Neuronal stem cell (in vitro differentiated cells): ENCODE results near the gene POMP.

Experiments used
- DNase-seq: peaks from one replicate; pipeline ENCODE4 v3.0.0-alpha.2; 2013; ENCODE audit warnings: low spot score
- H2AFZ ChIP-seq: one replicate; pipeline ENCODE4 v1.6.1; 2013; ENCODE audit warnings: mild to moderate bottlenecking, low read length, inconsistent platforms
- H2AK5ac ChIP-seq: 2 replicates; pipeline ENCODE4 v1.6.1; 2013; ENCODE audit warnings: low read depth, mild to moderate bottlenecking, inconsistent platforms, low read length, moderate library complexity, mixed read lengths
- H2BK120ac ChIP-seq: 2 replicates; pipeline ENCODE4 v1.6.1; 2013; ENCODE audit warnings: low read depth, mild to moderate bottlenecking, inconsistent platforms, low read length, moderate library complexity, mixed read lengths
- H2BK12ac ChIP-seq: one replicate; pipeline ENCODE4 v1.6.1; 2013; ENCODE audit warnings: low read length, inconsistent platforms
- H2BK15ac ChIP-seq: 2 replicates; pipeline ENCODE4 v1.6.1; 2013; ENCODE audit warnings: mild to moderate bottlenecking, low read length, inconsistent platforms, mixed read lengths
- H2BK5ac ChIP-seq: one replicate; pipeline ENCODE4 v1.6.1; 2013; ENCODE audit warnings: inconsistent platforms, mild to moderate bottlenecking, low read length, moderate library complexity
- H3K14ac ChIP-seq: one replicate; pipeline ENCODE4 v1.6.1; 2013; ENCODE audit warnings: low read length, inconsistent platforms
- H3K18ac ChIP-seq: 2 replicates; pipeline ENCODE4 v1.6.1; 2013; ENCODE audit warnings: low read length, inconsistent platforms
- H3K23ac ChIP-seq: 2 replicates; pipeline ENCODE4 v1.6.1; 2013; ENCODE audit warnings: low read depth, mild to moderate bottlenecking, mixed read lengths, low read length, inconsistent platforms; ENCODE audit not compliant: poor library complexity
- H3K27ac ChIP-seq: replicated peaks from 3 replicates; pipeline ENCODE4 v1.5.1; 2013; ENCODE audit warnings: low read length, inconsistent platforms
- H3K27me3 ChIP-seq, 3 experiments: 2 replicates each; pipeline ENCODE4 v1.6.1; 2013; ENCODE audit warnings: low read length in 3 of 3, mild to moderate bottlenecking in 2 of 3, inconsistent platforms in 1 of 3, low read depth in 1 of 3, mixed read lengths in 1 of 3, moderate library complexity in 1 of 3; ENCODE audit not compliant: control insufficient read depth in 3 of 3, insufficient read depth in 3 of 3
- H3K36me3 ChIP-seq, 2 donors: replicated peaks in 1 of 2; 2 replicates each; pipeline ENCODE4 v1.6.1; 2013; ENCODE audit warnings: low read length in 2 of 2; ENCODE audit not compliant: control insufficient read depth in 2 of 2, insufficient read depth in 2 of 2
- H3K4ac ChIP-seq: 2 replicates; pipeline ENCODE4 v1.6.1; 2013; ENCODE audit warnings: inconsistent platforms, mild to moderate bottlenecking, low read length, moderate library complexity
- H3K4me1 ChIP-seq, 2 donors: 1 replicate in 1 of 2; 2 replicates in 1 of 2; pipeline ENCODE4 v1.6.1; 2013; ENCODE audit warnings: low read length in 2 of 2, low read depth in 1 of 2; ENCODE audit not compliant: control insufficient read depth in 2 of 2, insufficient read depth in 1 of 2
- H3K4me2 ChIP-seq: one replicate; pipeline ENCODE4 v1.6.1; 2013; ENCODE audit warnings: mild to moderate bottlenecking, low read length, inconsistent platforms; ENCODE audit not compliant: insufficient read depth, poor library complexity, severe bottlenecking
- H3K4me3 ChIP-seq, 2 donors: 2 replicates each; pipeline ENCODE4 v1.5.1; 2013; ENCODE audit warnings: low read length in 2 of 2, mild to moderate bottlenecking in 2 of 2, inconsistent platforms in 1 of 2, moderate library complexity in 1 of 2
- H3K79me1 ChIP-seq: one replicate; pipeline ENCODE4 v1.6.1; 2013; ENCODE audit warnings: low read depth, mild to moderate bottlenecking, inconsistent platforms, low read length, moderate library complexity
- H3K9ac ChIP-seq: one replicate; pipeline ENCODE4 v1.6.1; 2013; ENCODE audit warnings: mild to moderate bottlenecking, low read depth, low read length, inconsistent platforms; ENCODE audit not compliant: poor library complexity
- H3K9me3 ChIP-seq, 2 donors: replicated peaks in 1 of 2; 2 replicates each; pipeline versions ENCODE3 to v1.6.1; 2013; ENCODE audit warnings: low read length in 2 of 2, mild to moderate bottlenecking in 2 of 2, inconsistent platforms in 1 of 2, low read depth in 1 of 2, mixed read lengths in 1 of 2, moderate library complexity in 1 of 2; ENCODE audit not compliant: control insufficient read depth in 2 of 2, insufficient read depth in 1 of 2
- H4K8ac ChIP-seq: one replicate; pipeline ENCODE4 v1.6.1; 2013; ENCODE audit warnings: low read depth, mild to moderate bottlenecking, inconsistent platforms, low read length, moderate library complexity
- H4K91ac ChIP-seq: one replicate; pipeline ENCODE4 v1.6.1; 2013; ENCODE audit warnings: low read length, low read depth, mild to moderate bottlenecking, inconsistent platforms; ENCODE audit not compliant: poor library complexity
- WGBS, 2 donors: extraction: QIAGEN DNeasy Blood & Tissue Kit; methylation state at CpG; one replicate each; pipeline ENCODE4 v1.1.7; 2013; ENCODE audit warnings: missing lambda C conversion rate in 2 of 2, mixed read lengths in 1 of 2; ENCODE audit not compliant: insufficient read length in 2 of 2, insufficient replicate concordance in 1 of 2; ENCODE audit errors: extremely low coverage in 2 of 2; 5-methylcytosine and 5-hydroxymethylcytosine counted together

The POMP gene

DNA sequence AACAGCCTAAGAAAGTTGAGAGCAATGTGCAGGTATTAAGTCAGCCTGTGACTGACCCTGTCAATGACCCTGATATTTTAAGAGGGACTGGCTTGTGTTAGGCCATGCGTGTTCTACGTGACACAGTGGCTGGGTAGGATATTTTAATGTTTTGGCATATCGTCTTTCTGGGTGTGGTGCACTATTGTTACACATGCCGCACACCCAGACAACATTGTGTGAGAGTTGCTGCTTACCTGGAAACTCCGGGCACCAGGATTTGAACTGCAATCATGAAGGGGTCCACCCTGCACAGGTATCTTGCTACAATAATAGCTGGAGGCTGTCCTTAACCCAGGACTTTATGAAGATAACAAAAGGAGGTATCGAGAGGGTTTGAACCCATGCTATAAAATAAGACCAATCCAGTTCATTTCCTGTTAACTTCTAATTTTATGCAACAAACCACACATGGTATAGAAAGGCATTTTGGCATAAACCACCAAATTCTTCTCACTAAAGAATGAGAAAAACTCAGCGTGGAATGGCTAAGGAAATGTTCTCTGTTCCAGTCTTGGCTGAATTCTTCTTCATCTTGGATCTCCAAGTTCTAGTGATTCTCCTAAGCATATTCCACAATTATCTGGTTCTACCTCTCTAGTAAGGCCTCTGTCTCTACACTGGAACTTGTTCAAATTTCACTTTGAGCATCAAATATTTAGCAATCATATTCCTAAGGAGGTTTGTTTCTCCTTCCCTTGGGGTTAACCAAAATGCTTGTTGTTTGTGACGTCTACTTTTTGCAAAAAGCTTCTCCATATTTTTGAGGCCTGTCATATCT lies 38.7 kb upstream of the POMP start:
- no peak overlapping the region for H4K8ac ChIP-seq
- H3K27ac ChIP-seq, result no peak overlapping the region
- H3K9ac ChIP-seq, result no peak overlapping the region
- no peak overlapping the region for H3K4me3 ChIP-seq
- no peaks in the 10 kb centered on the region for H3K27me3 ChIP-seq
- WGBS, 2 donors, result no CpG with 5 or more reads among the region's 8 CpGs
- no peak overlapping the region for H2AK5ac ChIP-seq
- no peak overlapping the region for H3K23ac ChIP-seq
- H3K4me2 ChIP-seq, result no peak overlapping the region
- no peaks in the 10 kb centered on the region for H3K36me3 ChIP-seq
- H2BK120ac ChIP-seq, result no peak overlapping the region
- no peaks in the 10 kb centered on the region for H3K9me3 ChIP-seq
- no peak overlapping the region for H2BK15ac ChIP-seq
- no peak overlapping the region for H3K18ac ChIP-seq
- no peak overlapping the region for H2BK12ac ChIP-seq
- H2AFZ ChIP-seq, result no peak overlapping the region
- no peak overlapping the region for H3K14ac ChIP-seq
- no peak overlapping the region for H2BK5ac ChIP-seq
- no peak overlapping the region for H3K4ac ChIP-seq
- no peaks in the 10 kb centered on the region for H3K79me1 ChIP-seq
- H3K4me1 ChIP-seq, result peaks cover 0 to 1% of the 10 kb centered on the region in 2 donors
- H4K91ac ChIP-seq, result no peak overlapping the region
- no peak for DNase-seq

DNA sequence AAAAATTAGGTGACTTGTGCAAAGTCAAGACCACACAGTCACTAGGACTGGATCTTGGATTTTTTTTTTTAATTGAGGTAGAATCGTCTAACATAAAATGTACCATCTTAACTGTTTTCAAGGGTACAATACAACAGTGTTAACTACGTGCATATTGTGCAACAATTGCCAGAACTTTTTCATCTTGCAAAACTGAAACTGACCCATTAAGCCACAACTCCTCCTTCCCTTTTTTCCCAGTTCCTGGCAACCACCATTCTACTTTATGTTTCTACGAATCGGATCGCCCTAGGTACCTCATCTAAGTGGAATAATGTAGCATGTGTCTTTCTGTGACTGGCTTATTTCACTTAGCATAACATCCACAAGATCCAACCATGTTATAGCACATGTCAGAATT lies 37.5 kb upstream of the POMP start:
- Histone ChIP-seq H3K4me2 (no peak overlapping the region), H4K91ac (no peak overlapping the region), H3K9me3 (no peaks in the 10 kb centered on the region), H3K27ac (no peak overlapping the region), H3K4ac (no peak overlapping the region), H2BK15ac (no peak overlapping the region), H3K79me1 (no peaks in the 10 kb centered on the region), H3K4me1 (peaks cover 0 to 1% of the 10 kb centered on the region in 2 donors), H3K4me3 (no peak overlapping the region), H3K36me3 (no peaks in the 10 kb centered on the region), H2BK120ac (no peak overlapping the region), H2AFZ (no peak overlapping the region), H2BK5ac (no peak overlapping the region), H3K14ac (no peak overlapping the region), H3K23ac (no peak overlapping the region), H3K27me3 (no peaks in the 10 kb centered on the region), H4K8ac (no peak overlapping the region), H2BK12ac (no peak overlapping the region), H2AK5ac (no peak overlapping the region), H3K9ac (no peak overlapping the region), H3K18ac (no peak overlapping the region)
- no CpG with 5 or more reads among the region's 5 CpGs for WGBS, 2 donors
- no peak for DNase-seq

DNA sequence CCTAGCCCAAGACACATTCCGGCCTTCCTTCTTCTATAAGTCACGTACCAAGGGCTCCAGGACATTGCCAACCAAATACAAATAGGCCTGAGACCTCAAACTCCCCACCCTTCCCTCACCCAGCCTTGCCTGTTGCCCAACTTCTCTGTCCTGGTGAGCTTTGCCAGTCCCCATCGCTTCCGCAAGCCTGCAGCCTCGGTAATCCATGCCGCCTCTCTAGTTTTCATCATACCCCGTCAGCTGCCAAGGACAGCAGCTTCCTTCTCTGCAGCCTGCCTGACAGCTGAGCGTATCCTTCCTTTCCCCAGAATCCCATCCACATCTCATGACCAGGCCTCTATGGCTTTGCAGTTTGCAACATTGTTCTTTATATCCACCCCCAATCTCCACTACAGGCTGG lies 36.6 kb upstream of the POMP start:
- WGBS, 2 donors, result no CpG with 5 or more reads among the region's 8 CpGs
- DNase-seq, result no peak
- Histone ChIP-seq H2BK12ac (no peak overlapping the region), H2BK120ac (no peak overlapping the region), H3K9me3 (no peaks in the 10 kb centered on the region), H3K27ac (no peak overlapping the region), H4K8ac (no peak overlapping the region), H3K4me2 (no peak overlapping the region), H3K23ac (no peak overlapping the region), H2AFZ (no peak overlapping the region), H3K9ac (no peak overlapping the region), H3K18ac (no peak overlapping the region), H3K4ac (no peak overlapping the region), H2BK5ac (no peak overlapping the region), H2AK5ac (no peak overlapping the region), H4K91ac (no peak overlapping the region), H3K4me1 (peaks cover 0 to 1% of the 10 kb centered on the region in 2 donors), H3K27me3 (no peaks in the 10 kb centered on the region), H3K14ac (no peak overlapping the region), H3K4me3 (no peak overlapping the region), H2BK15ac (no peak overlapping the region), H3K79me1 (no peaks in the 10 kb centered on the region), H3K36me3 (no peaks in the 10 kb centered on the region)

DNA sequence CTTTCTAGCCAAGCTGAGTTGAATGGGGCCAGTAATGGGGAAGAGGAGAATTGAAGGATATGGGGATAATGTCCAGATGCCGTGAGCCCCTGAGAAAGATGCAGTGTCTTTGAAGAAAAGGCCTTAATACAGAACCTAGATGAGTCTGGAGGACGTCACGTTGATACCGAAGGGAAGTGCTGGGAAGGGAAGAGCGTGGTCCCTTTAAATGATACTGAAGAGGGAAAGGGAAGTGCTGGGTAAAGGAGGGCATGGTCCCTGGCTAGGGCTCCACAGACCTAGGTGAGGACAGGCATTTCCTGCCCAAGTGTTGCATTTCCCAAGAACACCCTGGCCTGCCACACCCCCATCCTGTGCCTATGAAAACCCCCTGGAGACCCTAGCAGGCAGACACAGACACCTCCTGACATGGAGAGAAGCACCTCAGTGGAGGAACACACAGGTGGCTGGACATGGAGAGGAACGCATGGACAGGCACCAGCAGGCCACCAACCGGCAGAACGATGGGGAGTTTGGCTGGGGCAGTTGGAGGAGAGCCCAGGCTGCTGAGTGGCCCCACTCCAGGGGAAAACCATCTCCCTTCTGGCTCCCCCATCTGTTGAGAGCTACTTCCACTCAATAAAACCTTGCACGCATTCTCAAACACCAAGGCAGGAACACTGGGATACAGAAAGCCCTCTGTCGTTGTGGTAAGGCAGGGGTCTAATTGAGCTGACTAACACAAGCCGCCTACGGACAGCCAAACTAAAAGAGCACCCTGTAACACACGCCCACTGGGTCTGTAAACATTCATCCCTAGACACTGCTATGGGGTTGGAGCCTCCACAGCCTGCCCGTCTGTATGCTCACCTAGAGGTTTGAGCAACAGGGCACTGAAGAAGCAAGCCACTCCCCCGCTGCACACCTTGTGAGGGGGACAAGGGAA lies 34.9 kb upstream of the POMP start:
- Histone ChIP-seq H3K14ac (peak overlapping the region; percentile 71), H2BK120ac (no peak overlapping the region), H3K4me2 (no peak overlapping the region), H3K4ac (no peak overlapping the region), H2BK15ac (peak overlapping the region; percentile 81), H2BK5ac (no peak overlapping the region), H3K36me3 (no peaks in the 10 kb centered on the region), H3K23ac (peak overlapping the region; percentile 80), H3K27ac (no peak overlapping the region), H3K9ac (no peak overlapping the region), H2AK5ac (no peak overlapping the region), H3K27me3 (no peaks in the 10 kb centered on the region), H2BK12ac (no peak overlapping the region), H2AFZ (no peak overlapping the region), H3K18ac (no peak overlapping the region), H3K79me1 (no peaks in the 10 kb centered on the region), H3K9me3 (no peaks in the 10 kb centered on the region), H4K8ac (no peak overlapping the region), H4K91ac (peak overlapping the region; percentile 38), H3K4me3 (peak overlapping the region in 1 of 2 donors; percentile 21), H3K4me1 (peaks cover 0 to 1% of the 10 kb centered on the region in 2 donors)
- DNase-seq, result no peak
- no CpG with 5 or more reads among the region's 15 CpGs for WGBS, 2 donors
